ENCODE data around the gene B4GALT4.

The B4GALT4 gene

DNA sequence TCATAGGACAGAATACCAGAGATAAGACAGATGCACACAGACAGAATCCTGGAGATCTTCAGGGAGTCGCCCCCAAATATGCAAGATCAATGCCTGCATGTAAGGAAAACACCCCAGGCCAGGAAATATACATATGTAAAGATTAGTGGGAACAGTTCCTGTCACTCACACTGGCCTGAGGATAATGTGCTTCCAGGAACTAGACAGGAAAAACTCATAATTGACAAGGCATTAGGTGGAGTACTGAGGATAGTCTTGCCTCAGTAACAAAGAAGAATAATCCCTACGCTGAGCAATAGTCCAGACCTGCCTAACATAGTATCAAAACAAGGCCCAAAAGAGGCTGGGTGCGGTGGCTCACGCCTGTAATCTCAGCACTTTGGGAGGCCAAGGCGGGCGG lies 20.4 kb upstream of the B4GALT4 start:
- no peak overlapping the region for H3K4me3 ChIP-seq (ENCODE audit: low read depth, low read length)
- TF ChIP-seq, protein P1, sequence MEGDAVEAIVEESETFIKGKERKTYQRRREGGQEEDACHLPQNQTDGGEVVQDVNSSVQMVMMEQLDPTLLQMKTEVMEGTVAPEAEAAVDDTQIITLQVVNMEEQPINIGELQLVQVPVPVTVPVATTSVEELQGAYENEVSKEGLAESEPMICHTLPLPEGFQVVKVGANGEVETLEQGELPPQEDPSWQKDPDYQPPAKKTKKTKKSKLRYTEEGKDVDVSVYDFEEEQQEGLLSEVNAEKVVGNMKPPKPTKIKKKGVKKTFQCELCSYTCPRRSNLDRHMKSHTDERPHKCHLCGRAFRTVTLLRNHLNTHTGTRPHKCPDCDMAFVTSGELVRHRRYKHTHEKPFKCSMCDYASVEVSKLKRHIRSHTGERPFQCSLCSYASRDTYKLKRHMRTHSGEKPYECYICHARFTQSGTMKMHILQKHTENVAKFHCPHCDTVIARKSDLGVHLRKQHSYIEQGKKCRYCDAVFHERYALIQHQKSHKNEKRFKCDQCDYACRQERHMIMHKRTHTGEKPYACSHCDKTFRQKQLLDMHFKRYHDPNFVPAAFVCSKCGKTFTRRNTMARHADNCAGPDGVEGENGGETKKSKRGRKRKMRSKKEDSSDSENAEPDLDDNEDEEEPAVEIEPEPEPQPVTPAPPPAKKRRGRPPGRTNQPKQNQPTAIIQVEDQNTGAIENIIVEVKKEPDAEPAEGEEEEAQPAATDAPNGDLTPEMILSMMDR (IDR thresholded peaks at IDR 0.05; ENCODE audit: low read depth, low read length, missing control alignments), result no peak
- DNase-seq (ENCODE audit: low read depth), result no peak
- in situ Hi-C loops (cut with HindIII; ENCODE audit: low sequenced_read_pairs), result no loop called here

DNA sequence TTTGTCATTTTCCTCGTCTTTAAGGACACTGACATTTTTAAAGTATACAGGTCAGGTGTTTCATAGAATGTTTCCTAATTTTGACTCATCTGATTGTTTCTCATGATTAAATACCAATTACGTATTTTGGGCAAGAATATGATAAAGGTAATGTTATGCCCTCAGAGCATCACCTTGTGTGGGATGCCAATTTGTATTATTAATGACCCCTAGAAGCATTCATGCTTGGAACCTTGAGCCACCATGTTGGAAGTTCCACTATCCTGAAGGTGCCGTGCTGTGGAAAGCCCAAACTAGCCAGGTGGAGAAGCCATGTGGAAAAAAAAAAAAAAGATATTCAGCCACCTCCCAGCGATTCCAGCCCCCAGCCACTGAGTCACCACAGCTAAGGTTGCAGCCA lies 19.1 kb upstream of the B4GALT4 start:
- H3K4me3 ChIP-seq (ENCODE audit: low read depth, low read length), result no peak overlapping the region
- in situ Hi-C loops (cut with HindIII; ENCODE audit: low sequenced_read_pairs), result no loop called here
- no peak for DNase-seq (ENCODE audit: low read depth)
- TF ChIP-seq, protein P1 (IDR thresholded peaks at IDR 0.05; ENCODE audit: low read depth, low read length, missing control alignments), result no peak

DNA sequence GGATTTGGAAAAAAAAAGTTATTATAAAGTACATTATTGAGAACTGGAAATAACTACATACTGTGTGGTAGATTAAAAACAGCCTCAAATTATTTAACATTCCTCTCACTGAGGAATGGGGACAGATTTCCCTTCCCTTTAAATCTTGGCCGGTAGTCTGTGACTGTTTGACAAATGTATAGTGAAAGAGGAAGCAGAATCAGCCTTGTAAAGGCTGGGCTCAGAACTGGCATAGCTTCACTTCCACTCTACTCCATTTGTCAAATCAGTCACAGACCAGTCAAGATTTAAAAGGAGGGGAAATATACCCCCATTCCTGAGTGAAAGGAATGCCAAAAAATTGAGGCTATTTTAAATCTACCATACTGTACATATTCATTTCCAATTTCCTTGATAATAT lies 18.2 kb upstream of the B4GALT4 start:
- TF ChIP-seq, protein P1 (IDR thresholded peaks at IDR 0.05; ENCODE audit: low read depth, low read length, missing control alignments), result no peak
- in situ Hi-C loops (cut with HindIII; ENCODE audit: low sequenced_read_pairs), result no loop called here
- no peak for DNase-seq (ENCODE audit: low read depth)
- H3K4me3 ChIP-seq (ENCODE audit: low read depth, low read length), result no peak overlapping the region

DNA sequence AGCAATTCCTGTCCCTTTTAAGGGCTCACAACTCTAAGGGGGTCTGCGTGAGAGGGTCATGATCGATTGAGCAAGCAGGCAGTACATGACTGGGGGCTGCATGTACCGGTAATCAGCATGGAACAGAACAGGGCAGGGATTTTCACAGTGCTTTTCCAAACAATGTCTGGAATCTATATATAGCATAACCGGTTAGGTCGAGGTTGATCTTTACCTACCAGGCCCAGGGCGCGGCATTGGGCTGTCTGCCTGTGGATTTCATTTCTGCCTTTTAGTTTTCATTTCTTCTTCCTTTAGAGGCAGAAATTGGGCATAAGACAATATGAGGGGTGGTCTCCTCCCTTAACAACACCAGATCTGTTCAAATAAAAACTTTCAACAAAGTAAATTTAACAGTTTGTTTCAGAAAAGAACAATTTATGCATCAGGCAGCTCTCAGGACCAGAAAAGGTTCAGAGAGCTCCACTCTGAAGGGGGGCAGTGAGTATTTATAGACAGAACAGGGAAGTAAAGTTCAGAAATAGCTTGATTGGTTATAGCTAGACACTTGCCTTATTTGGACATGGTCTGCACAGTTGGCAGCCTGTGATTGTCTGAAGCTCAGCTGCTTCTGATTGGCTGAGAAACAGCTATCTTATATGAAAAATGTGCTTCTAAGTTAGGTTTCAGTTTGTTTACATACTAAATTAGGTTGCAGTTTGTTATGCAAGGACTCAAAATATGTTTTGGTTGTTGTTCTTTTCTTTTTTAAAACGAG lies 17.2 kb upstream of the B4GALT4 start:
- no peak for DNase-seq (ENCODE audit: low read depth)
- in situ Hi-C loops (cut with HindIII; ENCODE audit: low sequenced_read_pairs), result no loop called here
- TF ChIP-seq, protein P1 (IDR thresholded peaks at IDR 0.05; ENCODE audit: low read depth, low read length, missing control alignments), result no peak
- H3K4me3 ChIP-seq (ENCODE audit: low read depth, low read length), result no peak overlapping the region

DNA sequence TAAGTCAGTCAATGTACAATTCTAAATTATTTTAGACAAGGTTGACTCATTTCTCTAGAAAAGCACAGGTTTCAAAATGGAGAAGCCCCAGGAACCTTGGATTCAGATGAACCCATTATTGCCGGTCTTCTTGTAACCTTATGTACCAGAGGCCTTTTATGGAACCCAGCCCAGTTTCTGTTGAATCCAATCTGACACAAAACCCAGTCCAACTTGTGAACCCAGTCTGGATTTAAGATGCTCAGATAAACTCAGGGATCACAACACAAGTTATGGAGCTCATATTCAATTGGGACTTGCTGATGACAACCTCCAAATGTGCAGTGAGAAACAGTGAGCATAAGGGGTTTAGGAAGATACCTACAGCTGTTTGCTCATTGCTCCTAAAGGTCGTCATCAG lies 16.4 kb upstream of the B4GALT4 start:
- DNase-seq (ENCODE audit: low read depth), result no peak
- no peak overlapping the region for H3K4me3 ChIP-seq (ENCODE audit: low read depth, low read length)
- in situ Hi-C loops (cut with HindIII; ENCODE audit: low sequenced_read_pairs), result no loop called here
- TF ChIP-seq, protein P1 (IDR thresholded peaks at IDR 0.05; ENCODE audit: low read depth, low read length, missing control alignments), result no peak

DNA sequence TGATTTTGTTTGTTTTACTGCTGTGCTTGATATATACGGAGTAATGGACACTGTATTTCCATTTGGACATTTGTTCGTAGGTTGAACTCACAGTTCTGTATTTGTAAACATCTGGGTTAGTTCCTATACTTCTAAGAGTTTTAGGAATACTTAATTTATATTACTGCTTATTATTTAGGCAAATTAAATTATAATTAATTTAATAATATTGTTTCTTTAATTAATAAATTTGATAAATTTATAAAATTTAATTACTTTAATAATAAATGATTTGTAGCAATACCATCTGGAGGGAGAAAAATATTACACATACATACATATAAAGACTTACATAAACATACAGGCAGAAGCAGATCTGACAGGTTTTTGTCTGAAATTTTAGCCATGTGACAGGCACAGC lies 14.5 kb upstream of the B4GALT4 start:
- no peak for DNase-seq (ENCODE audit: low read depth)
- no peak overlapping the region for H3K4me3 ChIP-seq (ENCODE audit: low read depth, low read length)
- TF ChIP-seq, protein P1 (IDR thresholded peaks at IDR 0.05; ENCODE audit: low read depth, low read length, missing control alignments), result no peak
- in situ Hi-C loops (cut with HindIII; ENCODE audit: low sequenced_read_pairs), result no loop called here

Measured in astrocyte of the cerebellum (primary cell).